HepG2 (cell line): ENCODE measurements around the gene OR10V1. TPM values are rescaled to one million over a fixed set of nuclear protein-coding genes. Genes with fewer than 3 reads are reported as not detected.

ENCODE experiments used
- ATAC-seq: fragments of 200-7000 bp; cut with Tn5 transposase; 3 replicates; pipeline ENCODE4 v1.9.1; 2020; ENCODE audit warnings: mild to moderate bottlenecking, moderate library complexity
- BruUV-seq: library from RNA; stranded (reverse); fragments of 400-500 nt; replicated peaks from 2 replicates; lab custom pipeline; 2021; lab: Mats Ljungman, UMichigan
- CTCF ChIA-PET: fragments of 300-600 bp; formaldehyde crosslinking; extraction: SDS; loops from one replicate; lab custom pipeline; 2021; ENCODE audit warnings: low total read pairs, inconsistent platforms, low intra/inter-chr PET ratio; lab: Yijun Ruan, JAX
- POLR2A ChIA-PET: fragments of 350-600 bp; sonication (Branson Sonifier 250); formaldehyde crosslinking; loops from one replicate; lab custom pipeline; 2020; ENCODE audit warnings: antibody characterized with exemption, inconsistent platforms; lab: Yijun Ruan, JAX
- DNase-seq: peaks from one replicate; pipeline ENCODE4 v3.0.0-alpha.2; 2015; ENCODE audit warnings: low spot score
- FAIRE-seq: peaks from 3 replicates; lab custom pipeline; 2011; peaks lifted over from hg19 to GRCh38; lab: Jason Lieb, UNC
- H2AFZ ChIP-seq: one replicate; pipeline ENCODE4 v1.6.1; 2011; ENCODE audit warnings: low read length, inconsistent platforms
- H3K27ac ChIP-seq: fragments of 300-600 bp; 3 replicates; pipeline ENCODE4 v1.8.0; 2011; ENCODE audit warnings: mixed run types, mild to moderate bottlenecking, mixed read lengths, low read length, inconsistent platforms; ENCODE audit not compliant: insufficient read depth; ENCODE audit errors: extremely low read length
- H3K27me3 ChIP-seq, 2 experiments: fragments of 200-600 bp in 1 of 2; 2 replicates in 1 of 2; 3 replicates in 1 of 2; pipeline versions ENCODE4 v1.6.0 to v1.8.0; 2011; ENCODE audit warnings: low read length in 2 of 2, mild to moderate bottlenecking in 2 of 2, moderate library complexity in 2 of 2, inconsistent platforms in 1 of 2; ENCODE audit not compliant: insufficient read depth in 2 of 2, control insufficient read depth in 1 of 2
- H3K36me3 ChIP-seq, 2 experiments: fragments of 200-600 bp in 1 of 2; replicated peaks in 1 of 2; 2 replicates in 1 of 2; 3 replicates in 1 of 2; pipeline versions ENCODE4 v1.5.1 to v1.8.0; 2011; ENCODE audit warnings: low read length in 2 of 2, inconsistent platforms in 1 of 2; ENCODE audit not compliant: insufficient read depth in 2 of 2, control insufficient read depth in 1 of 2
- H3K4me1 ChIP-seq: 2 replicates; pipeline ENCODE4 v1.5.1; 2012; ENCODE audit warnings: low read length, inconsistent platforms; ENCODE audit not compliant: insufficient read depth
- H3K4me2 ChIP-seq: 2 replicates; pipeline ENCODE4 v1.6.0; 2011; ENCODE audit warnings: low read depth, low read length, inconsistent platforms
- H3K4me3 ChIP-seq, 3 experiments: fragments of 200-600 bp in 1 of 3; sonication (generic), shearing (Covaris generic) in 1 of 3; replicated peaks in 1 of 3; 2 replicates each; pipeline ENCODE4 v1.5.1; 2011 to 2016; ENCODE audit warnings: low read length in 3 of 3, inconsistent platforms in 2 of 3, low read depth in 2 of 3, mild to moderate bottlenecking in 2 of 3, control low read depth in 1 of 3, mixed read lengths in 1 of 3; ENCODE audit not compliant: insufficient read depth in 1 of 3
- H3K79me2 ChIP-seq: one replicate; pipeline ENCODE4 v1.6.1; 2011; ENCODE audit warnings: low read length, inconsistent platforms; ENCODE audit not compliant: insufficient read depth
- H3K9ac ChIP-seq: 2 replicates; pipeline ENCODE4 v1.6.0; 2011; ENCODE audit warnings: mild to moderate bottlenecking, low read depth, low read length, inconsistent platforms; ENCODE audit not compliant: insufficient read depth
- H3K9me3 ChIP-seq: 2 replicates; pipeline ENCODE4 v1.5.1; 2012; ENCODE audit warnings: mild to moderate bottlenecking, low read length
- H4K20me1 ChIP-seq: 2 replicates; pipeline ENCODE4 v1.6.0; 2011; ENCODE audit warnings: inconsistent platforms, mild to moderate bottlenecking, low read length, moderate library complexity; ENCODE audit not compliant: insufficient read depth
- EP300 ChIP-seq, 3 experiments: sonication (generic) in 1 of 3; formaldehyde crosslinking in 1 of 3; IDR thresholded peaks; 2 replicates each; pipeline versions ENCODE4 v1.5.1 to v1.6.1; 2011 to 2020; ENCODE audit warnings: low read depth in 2 of 3, low read length in 2 of 3, borderline replicate concordance in 1 of 3, improper control_type of control experiment in 1 of 3, mild to moderate bottlenecking in 1 of 3, missing genetic modification reagents in 1 of 3, moderate library complexity in 1 of 3
- GPBP1L1 ChIP-seq: sonication (generic); formaldehyde crosslinking; IDR thresholded peaks from 2 replicates; pipeline ENCODE4 v1.5.0; 2020; ENCODE audit warnings: mild to moderate bottlenecking, missing genetic modification reagents
- KMT2B ChIP-seq: IDR thresholded peaks from 2 replicates; pipeline ENCODE4 v1.6.1; 2016; ENCODE audit warnings: missing genetic modification reagents, missing compliant biosample characterization
- ZBTB14 ChIP-seq: sonication (generic); formaldehyde crosslinking; IDR thresholded peaks from 2 replicates; pipeline ENCODE4 v1.4.0; 2020; ENCODE audit warnings: missing genetic modification reagents
- ZNF232 ChIP-seq: sonication (generic); formaldehyde crosslinking; IDR thresholded peaks from 2 replicates; pipeline ENCODE4 v1.4.0; 2020; ENCODE audit warnings: missing genetic modification reagents, borderline replicate concordance
- ZNF337 ChIP-seq: sonication (generic); formaldehyde crosslinking; IDR thresholded peaks from 2 replicates; pipeline ENCODE4 v1.5.1; 2020; ENCODE audit warnings: missing genetic modification reagents, low read depth, mild to moderate bottlenecking, borderline replicate concordance
- ZNF33B ChIP-seq: sonication (generic); formaldehyde crosslinking; IDR thresholded peaks from 2 replicates; pipeline ENCODE4 v1.5.1; 2020; ENCODE audit warnings: mild to moderate bottlenecking, missing genetic modification reagents
- ZNF382 ChIP-seq: sonication (generic); formaldehyde crosslinking; IDR thresholded peaks from 2 replicates; pipeline ENCODE4 v1.5.0; 2020; ENCODE audit warnings: missing genetic modification reagents, mild to moderate bottlenecking, borderline replicate concordance
- ZNF678 ChIP-seq: sonication (generic); formaldehyde crosslinking; IDR thresholded peaks from 2 replicates; pipeline ENCODE4 v1.4.0; 2020; ENCODE audit warnings: mild to moderate bottlenecking, missing genetic modification reagents
- WGBS: methylation state at CpG from one replicate; pipeline ENCODE4 v1.1.6; 2017; ENCODE audit warnings: low lambda C conversion rate; 5-methylcytosine and 5-hydroxymethylcytosine counted together
- in situ Hi-C: cut with HindIII; loops from 2 replicates; pipeline ENCODE4 v1.10.0; 2017; ENCODE audit warnings: low pct_unique_long_range_greater_than_20kb; ENCODE audit not compliant: extremely low pct_ligation_motif_present
- intact Hi-C: fragments of 100-400 bp; cut with micrococcal nuclease; formaldehyde crosslinking; loops from one replicate; pipeline ENCODE4 v1.10.0; 2022; ENCODE audit not compliant: unreplicated experiment
- polyA plus RNA-seq, 8 experiments: library from polyadenylated mRNA; depleted of rRNA in 3 of 8; stranded (reverse) in 7 of 8; unstranded in 1 of 8; fragments of >200 nt; fragmentation: Illumina TruSeq in 4 of 8; extraction: Trizol in 4 of 8; gene quantifications; 2 replicates each; pipeline versions ENCODE4 v1.2.1 to v1.2.3, GENCODE V29; 2011 to 2016; ENCODE audit warnings: low read depth in 4 of 8, missing spikeins in 1 of 8, mixed read lengths in 1 of 8; ENCODE audit not compliant: insufficient read depth in 1 of 8
- total RNA-seq, 5 experiments: library from RNA; depleted of rRNA; stranded (reverse); fragments of >200 nt; fragmentation: Illumina TruSeq; extraction: Trizol; gene quantifications; 2 replicates each; pipeline ENCODE4 v1.2.3, GENCODE V29; 2016; ENCODE audit warnings: low read depth in 1 of 5

OR10V1 gene
- total and polyA plus RNA-seq, 2 of the 13 experiments (the other 11 are each of a cell fraction or from before 2014, with no cell fraction given): not detected

GRCh38 chr11:59760771-59761170, 47.1 kb upstream of the OR10V1 start (continued):
- no peak for TF ChIP-seq ZBTB14 (CRISPR knock-in tag)
- TF ChIP-seq, all 625 proteins: peak for 0

- CTCF ChIA-PET: no interaction called here
- Histone ChIP-seq H3K36me3 (peaks cover 0 to 4% of the 10 kb centered on the region in 2 experiments; a peak in 2 of 5 replicates), H3K9ac (no peak overlapping the region), H4K20me1 (no peaks in the 10 kb centered on the region), H3K9me3 (no peaks in the 10 kb centered on the region), H3K79me2 (peaks cover 9% of the 10 kb centered on the region), H3K4me2 (no peak overlapping the region), H3K27me3 (no peaks in the 10 kb centered on the region; a peak in 1 of 5 replicates), H3K4me1 (peaks cover 30% of the 10 kb centered on the region), H2AFZ (no peak overlapping the region), H3K4me3 (no peak overlapping the region), H3K27ac (no peak overlapping the region)
- BruUV-seq: no TSS peak
- intact Hi-C loops (no loop called here), in situ Hi-C loops (loop anchor here (5.0 kb wide), 1 partner anchor 42 kb away; no protein-coding TSS in a partner anchor)
- TF ChIP-seq ZNF678 (CRISPR knock-in tag) (no peak), EP300 (IDR thresholded peaks at IDR 0.05; ENCODE audit: low read depth in 2 of 2, low read length in 2 of 2) (no peak), EP300 (CRISPR knock-in tag; IDR thresholded peaks at IDR 0.05; ENCODE audit: borderline replicate concordance) (no peak), KMT2B (CRISPR knock-in tag) (no peak), ZNF232 (no peak), ZNF337 (CRISPR knock-in tag) (no peak), ZNF382 (CRISPR knock-in tag) (no peak), GPBP1L1 (CRISPR knock-in tag) (no peak), ZNF33B (no peak)
- 91% methylated on average over 4 of the region's 4 CpGs for WGBS
- no peak for ATAC-seq
- FAIRE-seq: no peak
- no peak for DNase-seq
- POLR2A ChIA-PET: no interaction called here
Observed at GRCh38 chr11:59759900-59760299, 46.3 kb upstream of the OR10V1 start.
